NB4 (cell line): ENCODE data around the gene PFKFB3.

ENCODE experiments used
- DNase-seq: peaks from one replicate; pipeline ENCODE4 v3.0.0; 2010; ENCODE audit warnings: low read depth
- H3K4me3 ChIP-seq: one replicate; pipeline ENCODE4 v1.5.1; 2011; ENCODE audit warnings: mild to moderate bottlenecking, low read depth, low read length, moderate library complexity
- MYC ChIP-seq: IDR thresholded peaks from 2 replicates; pipeline ENCODE4 v1.6.1; 2011; ENCODE audit warnings: low read depth, low read length
- POLR2A ChIP-seq: IDR thresholded peaks from 2 replicates; pipeline ENCODE4 v1.6.1; 2011; ENCODE audit warnings: mild to moderate bottlenecking; ENCODE audit not compliant: insufficient read length; ENCODE audit errors: extremely low read depth
- TF ChIP-seq, protein P1 (sequence below): IDR thresholded peaks from 2 replicates; pipeline ENCODE4 v1.6.1; 2011; ENCODE audit warnings: low read depth, low read length
- TF ChIP-seq, protein P2 (sequence below): IDR thresholded peaks from one replicate; pipeline ENCODE4 v1.5.1; 2012; ENCODE audit warnings: low read depth, low read length

The PFKFB3 gene

DNA sequence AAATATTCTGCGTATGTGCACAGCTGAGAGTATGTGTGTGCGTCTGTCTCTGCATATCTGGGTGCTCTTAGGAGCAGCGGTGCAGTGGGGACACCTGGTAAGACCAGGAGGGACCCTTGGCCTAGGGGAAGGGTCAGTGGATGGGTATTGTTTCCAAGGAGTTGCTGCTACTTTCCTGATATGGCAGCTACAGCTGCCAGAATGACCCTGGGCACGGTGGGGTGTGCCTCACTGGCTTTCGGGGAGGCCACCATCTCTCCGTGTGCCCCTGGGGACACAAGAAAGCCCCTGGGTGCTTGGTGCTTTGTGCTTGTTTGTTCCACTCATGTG lies 8.6 kb downstream of the PFKFB3 start:
- DNase-seq = no peak
- TF ChIP-seq, protein P1, sequence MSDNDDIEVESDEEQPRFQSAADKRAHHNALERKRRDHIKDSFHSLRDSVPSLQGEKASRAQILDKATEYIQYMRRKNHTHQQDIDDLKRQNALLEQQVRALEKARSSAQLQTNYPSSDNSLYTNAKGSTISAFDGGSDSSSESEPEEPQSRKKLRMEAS = no peak
- TF ChIP-seq, protein P2, sequence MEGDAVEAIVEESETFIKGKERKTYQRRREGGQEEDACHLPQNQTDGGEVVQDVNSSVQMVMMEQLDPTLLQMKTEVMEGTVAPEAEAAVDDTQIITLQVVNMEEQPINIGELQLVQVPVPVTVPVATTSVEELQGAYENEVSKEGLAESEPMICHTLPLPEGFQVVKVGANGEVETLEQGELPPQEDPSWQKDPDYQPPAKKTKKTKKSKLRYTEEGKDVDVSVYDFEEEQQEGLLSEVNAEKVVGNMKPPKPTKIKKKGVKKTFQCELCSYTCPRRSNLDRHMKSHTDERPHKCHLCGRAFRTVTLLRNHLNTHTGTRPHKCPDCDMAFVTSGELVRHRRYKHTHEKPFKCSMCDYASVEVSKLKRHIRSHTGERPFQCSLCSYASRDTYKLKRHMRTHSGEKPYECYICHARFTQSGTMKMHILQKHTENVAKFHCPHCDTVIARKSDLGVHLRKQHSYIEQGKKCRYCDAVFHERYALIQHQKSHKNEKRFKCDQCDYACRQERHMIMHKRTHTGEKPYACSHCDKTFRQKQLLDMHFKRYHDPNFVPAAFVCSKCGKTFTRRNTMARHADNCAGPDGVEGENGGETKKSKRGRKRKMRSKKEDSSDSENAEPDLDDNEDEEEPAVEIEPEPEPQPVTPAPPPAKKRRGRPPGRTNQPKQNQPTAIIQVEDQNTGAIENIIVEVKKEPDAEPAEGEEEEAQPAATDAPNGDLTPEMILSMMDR = no peak
- TF ChIP-seq MYC (no peak), POLR2A (no peak)
- no peak overlapping the region for H3K4me3 ChIP-seq

DNA sequence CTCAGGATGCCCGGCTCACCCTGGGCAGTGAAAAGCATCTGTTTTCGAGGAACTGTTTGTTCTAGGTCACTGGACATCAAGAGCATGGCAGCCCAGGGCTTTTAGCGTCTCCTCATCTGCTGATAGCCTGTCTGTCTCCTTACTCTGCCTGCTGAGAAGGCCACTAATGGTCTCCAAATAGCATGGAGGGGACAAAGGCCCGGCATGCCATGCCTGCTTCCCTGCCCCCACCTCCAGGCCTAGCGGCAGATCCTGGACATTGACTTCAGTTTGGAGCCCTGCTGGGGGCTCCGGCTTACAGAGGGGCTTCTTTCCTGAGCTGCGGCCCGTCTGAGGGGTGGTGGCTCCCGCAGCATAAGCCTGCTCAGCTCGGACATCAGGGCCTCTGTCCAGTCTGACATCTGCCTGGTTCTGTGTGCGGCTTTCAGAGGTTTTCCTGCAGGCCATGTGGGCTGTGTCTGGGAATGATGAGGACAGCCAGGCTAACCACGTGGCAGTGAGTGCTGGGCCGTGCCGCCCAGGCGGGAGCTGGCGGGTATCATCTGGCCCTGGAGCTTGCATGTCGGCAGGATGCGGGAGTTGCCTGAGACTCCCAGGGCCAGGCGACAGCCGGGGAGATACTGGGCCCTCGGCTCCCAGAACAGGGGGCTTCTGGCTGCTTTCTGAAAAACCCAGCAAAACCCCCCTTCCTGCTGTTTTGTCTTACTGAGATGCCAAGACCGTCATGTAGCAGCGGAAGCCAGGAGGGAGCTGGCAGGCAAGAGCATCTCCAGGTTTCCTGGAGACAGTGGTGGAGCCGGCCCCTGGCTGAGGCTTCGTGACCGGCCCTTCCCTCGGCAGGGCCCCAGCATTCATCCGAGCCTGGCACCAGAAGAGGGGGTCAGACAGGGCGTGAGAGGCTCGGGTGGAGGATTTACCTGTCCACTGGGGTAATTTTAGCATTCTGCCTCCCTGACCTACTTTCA lies 9.2 kb downstream of the PFKFB3 start:
- TF ChIP-seq MYC (no peak), POLR2A (no peak)
- TF ChIP-seq, protein P2 = no peak
- TF ChIP-seq, protein P1 = no peak
- DNase-seq = no peak
- no peak overlapping the region for H3K4me3 ChIP-seq

DNA sequence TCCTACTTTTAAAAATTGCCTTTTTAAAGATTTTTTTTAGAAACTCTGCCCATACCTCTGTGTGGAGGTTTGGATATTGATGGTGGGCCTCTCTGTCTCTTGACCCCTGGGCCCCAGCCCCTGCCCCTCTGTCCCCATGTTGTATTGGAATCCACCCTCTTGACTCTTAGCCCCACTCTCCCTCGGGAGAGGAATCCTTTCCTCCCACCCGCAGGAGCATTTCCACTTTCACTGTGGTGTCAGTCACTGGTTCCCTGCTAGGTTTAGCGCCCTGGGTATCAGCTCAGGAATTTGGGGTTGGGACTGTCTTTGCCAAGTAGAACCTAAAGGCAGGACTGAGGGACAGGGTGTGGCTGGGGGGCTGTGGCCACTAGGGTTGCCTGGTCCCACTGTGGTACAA lies 10.1 kb downstream of the PFKFB3 start:
- no peak for TF ChIP-seq MYC
- TF ChIP-seq POLR2A = no peak
- TF ChIP-seq, protein P2 = no peak
- TF ChIP-seq, protein P1 = no peak
- H3K4me3 ChIP-seq = no peak overlapping the region
- no peak for DNase-seq

DNA sequence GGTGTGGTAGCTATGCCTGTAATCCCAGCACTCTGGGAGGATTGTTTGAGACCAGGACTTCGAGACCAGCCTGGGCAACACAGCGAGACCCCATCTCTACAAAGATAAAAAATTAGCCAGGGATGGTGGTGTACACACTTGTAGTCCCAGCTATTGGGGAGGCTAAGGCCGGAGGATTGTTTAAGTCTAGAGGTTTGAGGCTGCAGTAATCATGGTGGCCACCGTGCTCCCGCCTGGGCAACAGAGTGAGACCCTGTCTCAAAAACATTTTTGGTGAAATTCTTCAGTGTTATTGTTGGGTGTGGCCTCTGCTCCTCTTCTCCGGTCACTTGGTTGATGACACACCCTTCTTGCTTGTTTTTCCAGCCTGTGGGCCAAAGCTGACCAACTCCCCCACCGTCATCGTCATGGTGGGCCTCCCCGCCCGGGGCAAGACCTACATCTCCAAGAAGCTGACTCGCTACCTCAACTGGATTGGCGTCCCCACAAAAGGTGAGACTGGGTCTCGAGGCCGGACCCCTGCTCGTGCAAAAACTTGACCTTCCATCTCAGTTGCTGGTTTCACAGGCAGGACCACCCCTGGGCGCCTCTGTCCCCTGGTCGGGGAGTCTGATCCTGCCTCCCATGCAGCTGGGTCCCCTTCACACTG lies 10.6 kb downstream of the PFKFB3 start:
- TF ChIP-seq POLR2A (no peak), MYC (no peak)
- TF ChIP-seq, protein P1 = no peak
- TF ChIP-seq, protein P2 = no peak
- no peak overlapping the region for H3K4me3 ChIP-seq
- no peak for DNase-seq

DNA sequence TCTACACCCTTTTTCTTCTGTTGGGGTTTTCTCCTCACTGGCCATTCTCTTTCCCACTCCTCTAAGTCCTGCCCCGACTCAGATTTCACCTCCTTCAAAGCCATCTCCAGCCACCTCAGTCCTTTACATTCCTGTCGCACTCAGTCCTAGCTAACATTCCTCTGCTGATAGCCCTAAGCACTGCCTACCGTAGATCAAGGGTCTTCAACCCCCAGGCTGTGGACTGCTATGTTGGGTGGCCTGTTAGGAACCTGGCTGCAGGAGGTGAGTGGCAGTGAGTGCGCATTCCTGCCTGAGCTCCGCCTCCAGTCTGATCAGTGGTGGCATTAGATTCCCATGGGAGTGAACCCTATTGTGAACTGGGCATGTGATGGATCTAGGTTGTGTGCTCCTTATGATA lies 11.2 kb downstream of the PFKFB3 start:
- H3K4me3 ChIP-seq = no peak overlapping the region
- DNase-seq = no peak
- no peak for TF ChIP-seq POLR2A
- TF ChIP-seq, protein P1 = no peak
- TF ChIP-seq, protein P2 = no peak
- TF ChIP-seq MYC = no peak
